K562 (cell line): ENCODE data around the gene TRIO. TPM values are rescaled to one million over a fixed set of nuclear protein-coding genes. Genes with fewer than 3 reads are reported as not detected.

Experiments
- ATAC-seq: fragments of 200-7000 bp; cut with Tn5 transposase; 3 replicates; pipeline ENCODE4 v1.9.1; 2020; ENCODE audit warnings: moderate library complexity
- BruUV-seq: library from RNA; stranded (reverse); fragments of 400-500 nt; replicated peaks from 2 replicates; lab custom pipeline; 2021; lab: Mats Ljungman, UMichigan
- CTCF ChIA-PET: fragments of 300-600 bp; formaldehyde crosslinking; extraction: SDS; loops from one replicate; lab custom pipeline; 2021; ENCODE audit warnings: low intra/inter-chr PET ratio; lab: Yijun Ruan, JAX
- POLR2A ChIA-PET: fragments of 300-600, 350-650 bp; sonication (Branson Sonifier 250); formaldehyde crosslinking; extraction: SDS; loops from one replicate; lab custom pipeline; 2021; ENCODE audit warnings: antibody characterized with exemption, inconsistent platforms; lab: Yijun Ruan, JAX
- DNase-seq, 4 experiments: peaks; one replicate each; pipeline versions ENCODE4 v3.0.0 to v3.0.0-alpha.2; 2011 to 2018; ENCODE audit warnings: low spot score in 3 of 4, mixed read lengths in 3 of 4; ENCODE audit errors: extremely low read depth in 1 of 4
- FAIRE-seq: peaks from 2 replicates; lab custom pipeline; 2011; peaks lifted over from hg19 to GRCh38; lab: Jason Lieb, UNC
- H2AFZ ChIP-seq: 2 replicates; pipeline ENCODE4 v1.6.0; 2011; ENCODE audit warnings: low read depth, low read length, control low read depth, inconsistent platforms
- H3K27ac ChIP-seq: fragments of 200-600 bp; 3 replicates; pipeline ENCODE4 v1.8.0; 2011; ENCODE audit warnings: low read depth, mild to moderate bottlenecking, control low read depth, inconsistent platforms, low read length, moderate library complexity, mixed read lengths; ENCODE audit errors: extremely low read depth
- H3K27me3 ChIP-seq, 2 experiments: fragments of 300-600 bp in 1 of 2; 2 replicates in 1 of 2; 3 replicates in 1 of 2; pipeline versions ENCODE4 v1.6.0 to v1.8.0; 2011; ENCODE audit warnings: inconsistent platforms in 2 of 2, low read length in 2 of 2, mild to moderate bottlenecking in 1 of 2, mixed read lengths in 1 of 2, moderate library complexity in 1 of 2; ENCODE audit not compliant: control insufficient read depth in 2 of 2, insufficient read depth in 2 of 2
- H3K36me3 ChIP-seq: fragments of 300-600 bp; 3 replicates; pipeline ENCODE4 v1.8.0; 2011; ENCODE audit warnings: mild to moderate bottlenecking, low read length, inconsistent platforms; ENCODE audit not compliant: control insufficient read depth, insufficient read depth
- H3K4me1 ChIP-seq, 2 experiments: fragments of 200-600 bp in 1 of 2; replicated peaks in 1 of 2; 2 replicates in 1 of 2; 3 replicates in 1 of 2; pipeline versions ENCODE4 v1.5.1 to v1.8.0; 2011; ENCODE audit warnings: inconsistent platforms in 2 of 2, low read length in 2 of 2, mild to moderate bottlenecking in 1 of 2, mixed read lengths in 1 of 2, moderate library complexity in 1 of 2; ENCODE audit not compliant: control insufficient read depth in 2 of 2, insufficient read depth in 2 of 2
- H3K4me2 ChIP-seq: 2 replicates; pipeline ENCODE4 v1.6.1; 2011; ENCODE audit warnings: low read length, control low read depth, inconsistent platforms, mixed read lengths; ENCODE audit not compliant: insufficient read depth
- H3K4me3 ChIP-seq: fragments of 200-600 bp; sonication (generic), shearing (Covaris generic); 2 replicates; pipeline ENCODE4 v1.5.1; 2016; ENCODE audit warnings: control low read depth, inconsistent platforms
- H3K79me2 ChIP-seq: fragments of 200-600 bp; 3 replicates; pipeline ENCODE4 v1.8.0; 2011; ENCODE audit warnings: low read length, inconsistent platforms; ENCODE audit not compliant: control insufficient read depth, insufficient read depth
- H3K9ac ChIP-seq, 2 experiments: 2 replicates each; pipeline versions ENCODE4 v1.6.0 to v1.6.1; 2011; ENCODE audit warnings: low read depth in 2 of 2, low read length in 2 of 2, control low read depth in 1 of 2, inconsistent platforms in 1 of 2, mild to moderate bottlenecking in 1 of 2, mixed read lengths in 1 of 2; ENCODE audit not compliant: insufficient read depth in 1 of 2
- H3K9me1 ChIP-seq: one replicate; pipeline ENCODE4 v1.6.0; 2011; ENCODE audit warnings: inconsistent platforms, mild to moderate bottlenecking, low read length, moderate library complexity; ENCODE audit not compliant: control insufficient read depth, insufficient read depth
- H3K9me3 ChIP-seq: replicated peaks from 2 replicates; pipeline ENCODE4 v1.5.1; 2011; ENCODE audit warnings: low read depth, low read length, inconsistent platforms; ENCODE audit not compliant: control insufficient read depth, insufficient read depth
- H4K20me1 ChIP-seq: replicated peaks from 2 replicates; pipeline ENCODE4 v1.6.1; 2011; ENCODE audit warnings: low read length, inconsistent platforms, mixed read lengths; ENCODE audit not compliant: control insufficient read depth, insufficient read depth
- CBFB ChIP-seq: sonication (generic); formaldehyde crosslinking; IDR thresholded peaks from 2 replicates; pipeline ENCODE4 v1.4.0; 2020; ENCODE audit warnings: mild to moderate bottlenecking, missing genetic modification reagents
- CREB5 ChIP-seq: fragments of 250-450 bp; sonication (Bioruptor Pico); IDR thresholded peaks from 2 replicates; pipeline ENCODE4 v1.5.0; 2020; ENCODE audit warnings: mild to moderate bottlenecking
- E2F8 ChIP-seq: fragments of 450-650 bp; IDR thresholded peaks from 2 replicates; pipeline ENCODE4 v1.7.1; 2018; ENCODE audit warnings: mild to moderate bottlenecking, low read depth; ENCODE audit not compliant: partially characterized antibody
- MAZ ChIP-seq, 2 experiments: fragments of 450-650 bp in 1 of 2; sonication (generic) in 1 of 2; formaldehyde crosslinking; IDR thresholded peaks in 1 of 2; conservative IDR thresholded peaks in 1 of 2; 2 replicates each; pipeline versions ENCODE4 v1.4.0 to v1.5.0; 2020; ENCODE audit warnings: mild to moderate bottlenecking in 1 of 2, missing genetic modification reagents in 1 of 2
- MBD2 ChIP-seq: sonication (generic); IDR thresholded peaks from 2 replicates; pipeline ENCODE4 v1.6.1; 2016; ENCODE audit warnings: low read depth, borderline replicate concordance
- MLX ChIP-seq, 2 experiments: fragments of 450-650 bp in 1 of 2; sonication (generic) in 1 of 2; formaldehyde crosslinking; conservative IDR thresholded peaks; 2 replicates each; pipeline versions ENCODE4 v1.4.0 to v1.8.1; 2020 to 2022; ENCODE audit warnings: mild to moderate bottlenecking in 1 of 2, missing genetic modification reagents in 1 of 2
- NR3C1 ChIP-seq: sonication (generic); formaldehyde crosslinking; IDR thresholded peaks from 2 replicates; pipeline ENCODE4 v1.8.1; 2022; ENCODE audit warnings: missing genetic modification reagents
- NUFIP1 ChIP-seq: fragments of 450-650 bp; IDR thresholded peaks from 2 replicates; pipeline ENCODE4 v1.6.1; 2018; ENCODE audit not compliant: partially characterized antibody
- POLR2A ChIP-seq: fragments of 450-650 bp; conservative IDR thresholded peaks from 2 replicates; pipeline ENCODE4 v1.6.1; 2016
- PPARD ChIP-seq: fragments of 250-450 bp; sonication (Bioruptor Pico); IDR thresholded peaks from 2 replicates; pipeline ENCODE4 v1.8.0; 2022; ENCODE audit warnings: inconsistent platforms, mild to moderate bottlenecking, moderate library complexity
- RBM39 ChIP-seq: fragments of 200-400 bp; formaldehyde crosslinking; optimal IDR thresholded peaks from 2 replicates; pipeline ENCODE3; 2018; ENCODE audit warnings: low read depth, low read length
- SMAD2 ChIP-seq: fragments of 150-350 bp; IDR thresholded peaks from 2 replicates; pipeline ENCODE4 v1.6.1; 2014; ENCODE audit warnings: low read depth, mild to moderate bottlenecking, low read length
- STAT5A ChIP-seq: IDR thresholded peaks from 2 replicates; pipeline ENCODE4 v1.6.1; 2012; ENCODE audit warnings: low read length, inconsistent platforms, borderline replicate concordance
- ZC3H8 ChIP-seq: fragments of 450-650 bp; IDR thresholded peaks from 2 replicates; pipeline ENCODE4 v1.6.1; 2017
- ZFX ChIP-seq: sonication (generic); formaldehyde crosslinking; IDR thresholded peaks from 2 replicates; pipeline ENCODE4 v1.8.0; 2022; ENCODE audit warnings: mild to moderate bottlenecking, missing genetic modification reagents, moderate library complexity
- ZNF12 ChIP-seq: sonication (generic); formaldehyde crosslinking; IDR thresholded peaks from 2 replicates; pipeline ENCODE4 v1.4.0; 2020; ENCODE audit warnings: mild to moderate bottlenecking, missing genetic modification reagents
- ZNF717 ChIP-seq: fragments of 250-450 bp; sonication (Bioruptor Pico); IDR thresholded peaks from 2 replicates; pipeline ENCODE4 v1.5.0; 2021
- ZNF778 ChIP-seq: fragments of 450-650 bp; formaldehyde crosslinking; IDR thresholded peaks from 2 replicates; pipeline ENCODE4 v1.4.0; 2020; ENCODE audit warnings: mild to moderate bottlenecking, moderate library complexity
- ZSCAN29 ChIP-seq: fragments of 450-650 bp; IDR thresholded peaks from 2 replicates; pipeline ENCODE4 v1.6.1; 2017
- whole genome bisulfite sequencing: fragments of 100-300 bp; shearing (Covaris generic); methylation state at CpG from one replicate; pipeline ENCODE4 v1.1.6; 2016; ENCODE audit warnings: low coverage, mixed read lengths; ENCODE audit not compliant: insufficient coverage; ENCODE audit errors: missing lambda C conversion rate; 5-methylcytosine and 5-hydroxymethylcytosine counted together
- in situ Hi-C: fragments of 300-500 bp; cut with MboI; formaldehyde crosslinking; loops from 4 replicates; pipeline ENCODE4 v1.15.0; 2018; ENCODE audit warnings: inconsistent platforms, mixed read lengths
- intact Hi-C: fragments of 100-400 bp; cut with micrococcal nuclease; formaldehyde crosslinking; loops from 2 replicates; pipeline ENCODE4 v1.14.2; 2022
- polyA plus RNA-seq, 8 experiments: library from polyadenylated mRNA; depleted of rRNA in 4 of 8; stranded (reverse) in 5 of 8; unstranded in 3 of 8; fragments of >200 nt; fragmentation: Nextera tagmentation in 2 of 8; fragmentation: Illumina TruSeq in 1 of 8; extraction: Ambion mirVana in 2 of 8; extraction: Trizol in 1 of 8; gene quantifications; 2 replicates each; pipeline versions ENCODE4 v1.2.1 to v1.2.3, GENCODE V29; 2011 to 2014; ENCODE audit warnings: inconsistent platforms in 1 of 8, missing spikeins in 1 of 8
- total RNA-seq, 7 experiments: library from RNA; depleted of rRNA in 6 of 7; stranded (reverse); fragments of >200 nt in 6 of 7; fragmentation: Illumina TruSeq in 2 of 7; extraction: Trizol in 2 of 7; gene quantifications; 2 replicates each; pipeline versions ENCODE4 v1.2.1 to v1.2.3, GENCODE V29; 2011 to 2021; ENCODE audit warnings: low replicate concordance in 1 of 7
- TF ChIP-seq, protein P1 (sequence below): sonication (generic); formaldehyde crosslinking; IDR thresholded peaks from 2 replicates; pipeline ENCODE4 v1.9.0; 2022; ENCODE audit warnings: mild to moderate bottlenecking, missing genetic modification reagents

The TRIO gene
- total and polyA plus RNA-seq, 9 of the 15 experiments (the other 6 are each of a cell fraction or from before 2014, with no cell fraction given): 0.24 to 5.0 (median 1.1) TPM

- no peaks in the 10 kb centered on the region for H3K9me1 ChIP-seq
- H3K36me3 ChIP-seq: no peaks in the 10 kb centered on the region
- POLR2A ChIA-PET: interaction anchor here (1.1 to 1.2 kb wide), 2 partner anchors 8 to 16 kb away, joined by 3 read pairs; no protein-coding TSS in a partner anchor
- no peaks in the 10 kb centered on the region for H3K9me3 ChIP-seq
- no peak overlapping the region for H3K4me2 ChIP-seq
- peaks cover 7 to 21% of the 10 kb centered on the region in 2 experiments for H3K27me3 ChIP-seq
- intact Hi-C loops: no loop called here
- H3K79me2 ChIP-seq: no peaks in the 10 kb centered on the region
- H3K9ac ChIP-seq: no peak overlapping the region
- DNase-seq: no peak
- CTCF ChIA-PET: no interaction called here
- FAIRE-seq: no peak
- no peak overlapping the region for H3K4me3 ChIP-seq
- BruUV-seq: no TSS peak
- in situ Hi-C loops: no loop called here
- H2AFZ ChIP-seq: no peak overlapping the region
- H3K27ac ChIP-seq: no peak overlapping the region
- H4K20me1 ChIP-seq: no peaks in the 10 kb centered on the region
- 0% methylated on average over 1 of the region's 1 CpG for WGBS
- ATAC-seq: no peak
- no peaks in the 10 kb centered on the region for H3K4me1 ChIP-seq
- TF ChIP-seq CREB5 (no peak), NUFIP1 (no peak), CBFB (CRISPR knock-in tag) (no peak), RBM39 (no peak), ZSCAN29 (no peak), ZNF778 (no peak), ZNF12 (CRISPR knock-in tag) (no peak), MAZ (CRISPR knock-in tag; conservative IDR thresholded peaks at IDR 0.05 in 1 of 2, IDR thresholded peaks at IDR 0.05 in 1 of 2) (no peak), PPARD (no peak), ZNF717 (CRISPR knock-in tag) (no peak), ZC3H8 (no peak), NR3C1 (CRISPR knock-in tag) (no peak), STAT5A (no peak), E2F8 (no peak), POLR2A (no peak), SMAD2 (no peak), MLX (CRISPR knock-in tag; conservative IDR thresholded peaks at IDR 0.05) (no peak), ZFX (CRISPR knock-in tag) (no peak), MBD2 (no peak)
- TF ChIP-seq, protein P1, sequence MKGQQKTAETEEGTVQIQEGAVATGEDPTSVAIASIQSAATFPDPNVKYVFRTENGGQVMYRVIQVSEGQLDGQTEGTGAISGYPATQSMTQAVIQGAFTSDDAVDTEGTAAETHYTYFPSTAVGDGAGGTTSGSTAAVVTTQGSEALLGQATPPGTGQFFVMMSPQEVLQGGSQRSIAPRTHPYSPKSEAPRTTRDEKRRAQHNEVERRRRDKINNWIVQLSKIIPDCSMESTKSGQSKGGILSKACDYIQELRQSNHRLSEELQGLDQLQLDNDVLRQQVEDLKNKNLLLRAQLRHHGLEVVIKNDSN: no peak
Observed at GRCh38 chr5:14213253-14213652, 70.1 kb downstream of the TRIO start.
